HEK293T (cell line): ENCODE measurements around the gene LIME1.
"Not testable (repeated sequence)": the region's sequence is repeated elsewhere in the genome, so short reads cannot be mapped to it uniquely, and the experiment has no call there.

ENCODE experiments used
- CTCF ChIA-PET: fragments of 350-600 bp; formaldehyde crosslinking; extraction: SDS; loops from one replicate; lab custom pipeline; 2021; ENCODE audit warnings: antibody characterized with exemption, inconsistent platforms; lab: Yijun Ruan, JAX
- POLR2A ChIA-PET: fragments of 350-600 bp; formaldehyde crosslinking; extraction: SDS; loops from one replicate; lab custom pipeline; 2020; ENCODE audit warnings: antibody characterized with exemption, inconsistent platforms; lab: Yijun Ruan, JAX
- DNase-seq: peaks from one replicate; pipeline ENCODE4 v3.0.0; 2012; ENCODE audit warnings: mixed read lengths; ENCODE audit errors: extremely low spot score
- ARNT ChIP-seq: fragments of 450-650 bp; IDR thresholded peaks from 2 replicates; pipeline ENCODE4 v1.6.1; 2017; ENCODE audit warnings: mild to moderate bottlenecking
- BHLHE40 ChIP-seq: fragments of 450-650 bp; IDR thresholded peaks from 2 replicates; pipeline ENCODE4 v1.6.1; 2016; ENCODE audit warnings: mild to moderate bottlenecking, moderate library complexity, borderline replicate concordance
- CTBP1 ChIP-seq: fragments of 450-650 bp; IDR thresholded peaks from 2 replicates; pipeline ENCODE4 v1.6.1; 2016; ENCODE audit warnings: borderline replicate concordance
- ELF4 ChIP-seq: fragments of 450-650 bp; IDR thresholded peaks from 2 replicates; pipeline ENCODE4 v1.6.1; 2017; ENCODE audit warnings: antibody characterized with exemption
- FOXA1 ChIP-seq: fragments of 450-650 bp; IDR thresholded peaks from 2 replicates; pipeline ENCODE4 v1.6.1; 2016; ENCODE audit warnings: mild to moderate bottlenecking
- FOXK2 ChIP-seq: fragments of 450-650 bp; IDR thresholded peaks from 2 replicates; pipeline ENCODE4 v1.6.1; 2016; ENCODE audit warnings: mild to moderate bottlenecking
- FOXM1 ChIP-seq: fragments of 450-650 bp; IDR thresholded peaks from 2 replicates; pipeline ENCODE4 v1.6.1; 2017; ENCODE audit warnings: mild to moderate bottlenecking, borderline replicate concordance
- HDGF ChIP-seq: fragments of 450-650 bp; IDR thresholded peaks from 2 replicates; pipeline ENCODE4 v1.6.1; 2017; ENCODE audit warnings: antibody characterized with exemption, borderline replicate concordance
- L3MBTL2 ChIP-seq: fragments of 450-650 bp; conservative IDR thresholded peaks from 2 replicates; pipeline ENCODE4 v1.6.1; 2016; ENCODE audit warnings: mild to moderate bottlenecking
- LEF1 ChIP-seq: fragments of 450-650 bp; IDR thresholded peaks from 2 replicates; pipeline ENCODE4 v1.6.1; 2017; ENCODE audit warnings: mild to moderate bottlenecking, borderline replicate concordance
- NFRKB ChIP-seq: fragments of 450-650 bp; IDR thresholded peaks from 2 replicates; pipeline ENCODE4 v1.6.1; 2016; ENCODE audit warnings: mild to moderate bottlenecking, moderate library complexity
- SP1 ChIP-seq: fragments of 450-650 bp; IDR thresholded peaks from 2 replicates; pipeline ENCODE4 v1.6.1; 2017
- SUZ12 ChIP-seq: fragments of 450-650 bp; IDR thresholded peaks from 2 replicates; pipeline ENCODE4 v1.6.1; 2016; ENCODE audit warnings: mild to moderate bottlenecking
- TARDBP ChIP-seq: fragments of 450-650 bp; IDR thresholded peaks from 2 replicates; pipeline ENCODE4 v1.6.1; 2016
- ZNF384 ChIP-seq: fragments of 450-650 bp; IDR thresholded peaks from 2 replicates; pipeline ENCODE4 v1.6.1; 2016
- TF ChIP-seq, protein P1 (sequence below): fragments of 450-650 bp; IDR thresholded peaks from 2 replicates; pipeline ENCODE4 v1.6.1; 2016

LIME1 gene

DNA sequence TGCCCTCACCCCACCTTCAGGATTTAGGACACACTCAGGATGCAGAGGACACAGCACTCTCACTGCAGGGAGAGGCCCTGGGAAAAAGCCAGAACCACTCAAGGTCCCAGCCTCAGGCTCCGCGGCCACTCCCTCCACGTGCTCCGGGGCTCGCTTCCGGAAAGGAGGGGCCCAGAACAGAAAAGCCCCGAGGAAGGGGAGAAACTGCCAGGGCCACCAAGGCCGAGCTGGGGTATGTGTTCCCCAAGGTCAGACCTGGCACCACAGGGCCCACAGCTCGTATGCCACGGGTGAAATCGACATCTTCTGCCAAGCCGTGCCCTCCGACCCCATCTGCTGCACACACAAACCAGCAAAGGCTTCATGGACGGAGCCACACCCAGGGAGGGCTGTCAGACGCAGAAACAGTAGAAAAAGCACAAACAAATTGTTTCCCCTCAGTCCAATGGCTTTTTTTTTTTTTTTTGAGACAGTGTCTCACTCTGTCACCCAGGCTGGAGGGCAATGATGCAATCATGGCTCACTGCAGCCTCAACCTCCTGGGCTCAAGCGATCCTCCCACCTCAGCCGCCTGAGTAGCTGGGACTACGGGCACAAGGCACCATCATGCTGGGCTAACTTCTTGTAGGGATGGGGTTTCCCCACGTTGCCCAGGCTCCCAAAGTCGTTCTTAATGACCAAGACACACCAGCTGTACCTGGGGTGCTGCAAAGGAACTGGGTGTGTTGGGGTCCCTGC lies 36.5 kb downstream of the LIME1 start:
- ChIA-PET POLR2A (interaction anchor here (1.3 kb wide), 1 partner anchor 65 kb away, joined by 4 read pairs; the partner anchor contains the start of genes ARFRP1 and ZGPAT), CTCF (no interaction called here)
- DNase-seq: no peak
- TF ChIP-seq HDGF (no peak), FOXM1 (no peak)

DNA sequence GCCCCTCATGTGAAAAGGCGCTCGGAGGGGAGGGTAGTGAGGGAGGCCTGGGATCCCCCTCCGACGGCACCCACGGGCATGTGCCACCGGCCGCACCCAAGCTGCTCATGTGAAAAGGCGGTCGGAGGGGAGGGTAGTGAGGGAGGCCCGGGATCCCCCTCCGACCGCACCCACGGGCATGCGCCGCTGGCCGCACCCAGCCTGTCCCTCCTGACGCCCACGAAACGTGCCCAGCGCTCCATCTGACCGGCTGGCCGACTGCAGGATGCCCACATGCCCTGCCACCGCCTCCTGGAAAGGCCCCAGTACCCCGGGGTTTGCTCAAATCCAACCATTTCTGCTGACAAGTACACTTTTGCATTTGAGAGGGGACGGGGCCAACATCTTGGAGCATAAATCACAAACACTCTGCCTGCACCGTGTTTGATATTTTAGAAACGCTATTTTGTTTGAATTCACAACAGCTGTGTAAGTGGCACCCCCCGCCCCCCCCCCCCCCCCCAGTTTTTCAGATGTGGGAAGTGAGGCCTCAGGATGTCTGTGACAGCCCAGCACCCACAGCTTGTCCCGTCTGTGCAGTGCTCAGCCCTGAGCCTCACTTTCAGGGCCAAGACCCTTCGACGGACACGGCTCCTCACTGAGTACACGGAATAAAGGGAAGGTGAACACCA lies 37.2 kb downstream of the LIME1 start:
- DNase-seq: no peak
- no peak for TF ChIP-seq NFRKB
- TF ChIP-seq, protein P1, sequence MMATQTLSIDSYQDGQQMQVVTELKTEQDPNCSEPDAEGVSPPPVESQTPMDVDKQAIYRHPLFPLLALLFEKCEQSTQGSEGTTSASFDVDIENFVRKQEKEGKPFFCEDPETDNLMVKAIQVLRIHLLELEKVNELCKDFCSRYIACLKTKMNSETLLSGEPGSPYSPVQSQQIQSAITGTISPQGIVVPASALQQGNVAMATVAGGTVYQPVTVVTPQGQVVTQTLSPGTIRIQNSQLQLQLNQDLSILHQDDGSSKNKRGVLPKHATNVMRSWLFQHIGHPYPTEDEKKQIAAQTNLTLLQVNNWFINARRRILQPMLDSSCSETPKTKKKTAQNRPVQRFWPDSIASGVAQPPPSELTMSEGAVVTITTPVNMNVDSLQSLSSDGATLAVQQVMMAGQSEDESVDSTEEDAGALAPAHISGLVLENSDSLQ: no peak
- TF ChIP-seq HDGF: no peak
- TF ChIP-seq L3MBTL2: no peak
- no peak for TF ChIP-seq CTBP1
- TF ChIP-seq SUZ12: no peak
- TF ChIP-seq FOXM1: no peak
- no peak for TF ChIP-seq FOXA1
- no peak for TF ChIP-seq ELF4
- no peak for TF ChIP-seq ARNT
- no peak for TF ChIP-seq FOXK2
- TF ChIP-seq SP1: no peak
- TF ChIP-seq ZNF384: no peak
- TF ChIP-seq TARDBP: no peak
- no peak for TF ChIP-seq LEF1
- TF ChIP-seq BHLHE40: no peak
- CTCF ChIA-PET: interaction anchor here (1.4 kb wide), 1 partner anchor 10 kb away, joined by 8 read pairs; no protein-coding TSS in a partner anchor
- POLR2A ChIA-PET: interaction anchor here (1.3 kb wide), 1 partner anchor 66 kb away, joined by 4 read pairs; the partner anchor contains the start of genes ARFRP1 and ZGPAT

DNA sequence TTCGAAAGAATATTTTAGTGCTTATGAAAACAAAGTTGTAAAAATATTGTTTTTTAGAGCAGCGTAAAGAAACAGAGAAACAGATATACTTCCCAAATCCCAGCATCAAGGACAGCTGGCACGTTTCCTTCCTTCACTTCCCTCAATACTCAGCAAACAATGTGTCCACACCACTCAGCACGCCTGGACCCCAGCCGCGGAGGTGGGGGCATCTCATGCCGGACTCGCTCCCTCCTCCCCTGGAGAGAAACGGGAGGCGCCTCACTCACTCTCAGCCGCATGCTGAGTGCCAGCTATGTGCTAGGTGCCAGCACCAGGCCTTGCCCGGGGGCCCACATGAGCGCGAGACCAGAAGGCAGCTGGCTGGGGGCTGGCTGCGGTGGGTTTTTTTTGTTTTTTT lies 37.8 kb downstream of the LIME1 start:
- DNase-seq: no peak
- TF ChIP-seq ZNF384: no peak
- TF ChIP-seq ELF4: no peak
- TF ChIP-seq BHLHE40: no peak
- TF ChIP-seq CTBP1: no peak
- TF ChIP-seq FOXK2: no peak
- TF ChIP-seq ARNT: no peak
- TF ChIP-seq L3MBTL2: no peak
- TF ChIP-seq LEF1: no peak
- TF ChIP-seq, protein P1: no peak
- no peak for TF ChIP-seq HDGF
- no peak for TF ChIP-seq TARDBP
- TF ChIP-seq FOXM1: no peak
- no peak for TF ChIP-seq SUZ12
- TF ChIP-seq SP1: no peak
- TF ChIP-seq FOXA1: no peak
- TF ChIP-seq NFRKB: no peak
- CTCF ChIA-PET: interaction anchor here (1.4 to 1.8 kb wide), 3 partner anchors 10 to 91 kb away, joined by 6 to 8 read pairs (median 7); partner anchors contain the start of gene TPD52L2
- POLR2A ChIA-PET: no interaction called here

DNA sequence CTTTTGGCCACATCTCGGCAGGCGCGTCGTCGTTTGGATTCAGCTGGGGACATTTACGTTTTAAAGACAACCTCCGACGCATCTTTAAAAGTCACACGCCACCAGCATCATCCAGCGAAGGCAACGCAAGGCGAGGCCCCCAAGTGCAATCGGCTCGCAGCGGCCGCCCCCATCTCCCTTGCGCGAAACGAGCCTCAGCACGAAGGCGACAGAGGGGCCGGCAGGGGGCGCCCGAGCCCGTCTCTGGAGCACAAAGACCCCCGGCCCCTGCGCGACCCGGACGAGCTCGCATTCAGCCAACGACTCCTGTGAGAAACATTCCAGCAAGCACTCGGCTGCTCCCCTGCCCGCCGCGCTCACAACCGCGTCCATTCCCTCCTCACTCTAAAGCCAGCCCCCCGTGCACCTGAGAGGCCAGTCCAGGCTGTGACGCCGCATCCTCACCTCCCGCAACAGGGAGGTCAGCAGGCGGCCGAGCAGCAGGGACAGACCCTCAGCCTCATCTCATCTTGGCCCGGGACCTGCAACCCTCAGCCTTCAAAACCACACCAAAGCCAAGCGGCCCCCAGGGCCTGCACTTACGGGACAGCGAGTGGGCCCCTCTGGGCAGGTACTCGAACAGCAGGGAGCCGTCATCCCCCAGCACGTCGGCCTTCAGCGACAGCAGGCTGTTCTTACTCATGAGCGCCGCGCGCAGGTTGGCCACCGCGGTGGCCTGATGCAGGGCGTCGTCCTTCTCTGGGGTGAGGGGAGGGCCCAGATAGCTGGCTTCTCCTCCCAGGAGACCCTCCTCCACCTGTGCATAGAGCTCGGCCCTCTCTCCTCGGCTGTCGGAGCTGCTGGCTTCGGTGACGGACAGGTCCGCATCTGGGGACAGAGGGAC lies 38.9 kb downstream of the LIME1 start:
- CTCF ChIA-PET: interaction anchor here (0.6 to 1.8 kb wide), 6 partner anchors 9 to 90 kb away, joined by 3 to 8 read pairs (median 4); partner anchors contain the start of gene TPD52L2

DNA sequence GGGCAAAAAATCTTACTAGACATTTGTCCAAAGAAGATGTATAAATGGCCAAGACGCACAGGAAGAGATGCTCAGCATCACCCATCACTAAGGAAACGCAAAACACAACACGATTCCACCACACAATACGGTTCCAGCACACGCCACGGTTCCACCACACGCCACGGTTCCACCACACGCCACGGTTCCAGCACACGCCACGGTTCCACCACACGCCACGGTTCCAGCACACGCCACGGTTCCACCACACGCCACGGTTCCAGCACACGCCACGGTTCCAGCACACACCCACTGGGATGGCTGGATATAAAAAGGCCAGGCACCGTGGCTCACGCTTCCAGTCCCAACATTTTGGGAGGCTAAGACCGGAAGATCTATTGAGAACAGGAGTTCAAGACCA lies 40.4 kb downstream of the LIME1 start:
- CTCF ChIA-PET, POLR2A ChIA-PET: not testable (repeated sequence)

More for the DNA sequence above, 38.9 kb downstream of the LIME1 start:
- TF ChIP-seq BHLHE40: no peak
- no peak for TF ChIP-seq CTBP1
- no peak for TF ChIP-seq FOXK2
- no peak for TF ChIP-seq NFRKB
- TF ChIP-seq HDGF: no peak
- TF ChIP-seq, protein P1: no peak
- TF ChIP-seq TARDBP: no peak
- TF ChIP-seq SP1: no peak
- TF ChIP-seq ZNF384: no peak
- TF ChIP-seq L3MBTL2: no peak
- no peak for TF ChIP-seq ARNT
- no peak for TF ChIP-seq FOXM1
- TF ChIP-seq SUZ12: no peak
- TF ChIP-seq LEF1: no peak
- peak; percentile 74 for DNase-seq
- POLR2A ChIA-PET: interaction anchor here (0.9 to 1.7 kb wide), 3 partner anchors 9 to 181 kb away, joined by 3 to 5 read pairs (median 4); partner anchors contain the start of genes TPD52L2 and UCKL1

More for the DNA sequence above, 40.4 kb downstream of the LIME1 start:
- DNase-seq: not testable (repeated sequence)
